ENCODE results near the gene SYT7.

Gene SYT7

DNA sequence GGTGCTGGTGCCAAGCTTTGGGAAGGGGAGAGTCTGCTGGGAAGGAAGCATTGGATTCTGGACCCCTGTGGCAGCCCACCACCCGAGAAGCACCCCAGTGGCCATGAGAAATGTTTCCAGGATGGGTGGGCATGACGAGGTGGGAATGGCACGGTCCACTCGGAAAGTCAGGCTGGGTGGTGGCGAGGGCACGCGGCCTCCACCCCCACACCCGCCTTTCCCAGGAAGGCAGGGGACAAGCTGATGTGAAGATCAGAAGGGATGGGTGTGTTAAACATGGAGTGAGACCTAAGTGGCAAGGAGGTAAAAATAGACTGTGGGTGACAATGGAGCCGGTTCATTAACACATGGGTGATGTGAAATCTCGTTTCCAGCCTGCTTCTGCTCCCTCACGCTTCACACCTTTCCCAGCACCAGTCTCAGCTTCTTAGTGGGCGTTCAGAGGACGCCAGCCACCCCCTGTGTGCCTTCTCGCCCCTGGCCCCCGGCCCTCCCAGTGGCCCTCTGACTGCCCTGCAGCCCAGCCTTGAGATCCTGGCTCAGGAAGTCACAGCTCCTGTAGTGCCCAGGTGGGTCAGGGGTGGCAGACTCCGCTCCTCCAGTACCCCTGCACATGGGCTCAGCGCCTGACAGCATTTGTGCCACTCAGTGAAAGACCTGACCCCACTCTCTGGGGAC, 44.7 kb downstream of the SYT7 start:
- DNase-seq (ENCODE audit: low read depth) = no peak

DNA sequence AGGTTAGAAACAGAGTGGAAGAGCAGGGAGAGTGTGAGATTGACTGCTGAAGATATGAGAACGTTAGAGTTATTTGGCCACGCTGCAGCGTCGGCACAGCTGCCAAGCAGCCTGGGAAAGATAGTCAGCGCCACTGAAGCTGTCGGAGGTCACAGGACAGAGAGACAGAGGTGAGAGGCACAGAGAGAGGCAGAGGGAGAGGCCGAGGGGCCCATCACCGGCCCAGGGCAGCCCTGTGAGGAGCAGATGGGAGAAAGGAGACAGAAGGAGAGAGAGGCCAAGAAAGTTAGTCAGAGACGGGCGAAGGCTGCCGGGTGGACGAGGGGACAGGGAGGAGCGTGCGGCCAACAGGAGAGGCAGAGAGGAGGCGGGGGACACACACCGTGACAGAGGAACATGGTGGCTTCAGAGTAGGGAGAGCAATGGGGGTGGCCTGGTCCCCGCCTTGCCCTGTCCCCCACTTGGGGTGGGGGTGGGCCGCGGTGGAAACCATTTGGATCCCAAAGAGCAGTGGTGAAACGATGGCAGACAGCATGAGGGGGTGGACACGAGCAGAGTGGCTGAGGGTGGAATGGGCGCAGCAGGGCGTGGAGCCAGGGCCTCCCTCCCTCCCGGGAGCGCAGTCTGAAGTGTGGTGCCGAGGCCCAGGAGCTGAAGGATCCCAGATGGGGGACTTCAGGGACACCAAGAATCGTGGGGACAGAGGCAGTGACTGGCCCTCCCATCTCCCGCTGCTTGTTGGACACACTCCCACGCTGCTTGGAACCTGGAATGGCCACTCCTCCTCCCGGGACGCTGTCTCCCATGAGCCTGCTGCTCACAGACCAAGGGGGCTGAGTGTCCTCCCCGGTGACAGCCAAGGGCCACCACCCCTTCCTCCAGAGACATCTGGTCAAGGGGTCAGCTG, 45.7 kb downstream of the SYT7 start:
- no peak for DNase-seq (ENCODE audit: low read depth)

DNA sequence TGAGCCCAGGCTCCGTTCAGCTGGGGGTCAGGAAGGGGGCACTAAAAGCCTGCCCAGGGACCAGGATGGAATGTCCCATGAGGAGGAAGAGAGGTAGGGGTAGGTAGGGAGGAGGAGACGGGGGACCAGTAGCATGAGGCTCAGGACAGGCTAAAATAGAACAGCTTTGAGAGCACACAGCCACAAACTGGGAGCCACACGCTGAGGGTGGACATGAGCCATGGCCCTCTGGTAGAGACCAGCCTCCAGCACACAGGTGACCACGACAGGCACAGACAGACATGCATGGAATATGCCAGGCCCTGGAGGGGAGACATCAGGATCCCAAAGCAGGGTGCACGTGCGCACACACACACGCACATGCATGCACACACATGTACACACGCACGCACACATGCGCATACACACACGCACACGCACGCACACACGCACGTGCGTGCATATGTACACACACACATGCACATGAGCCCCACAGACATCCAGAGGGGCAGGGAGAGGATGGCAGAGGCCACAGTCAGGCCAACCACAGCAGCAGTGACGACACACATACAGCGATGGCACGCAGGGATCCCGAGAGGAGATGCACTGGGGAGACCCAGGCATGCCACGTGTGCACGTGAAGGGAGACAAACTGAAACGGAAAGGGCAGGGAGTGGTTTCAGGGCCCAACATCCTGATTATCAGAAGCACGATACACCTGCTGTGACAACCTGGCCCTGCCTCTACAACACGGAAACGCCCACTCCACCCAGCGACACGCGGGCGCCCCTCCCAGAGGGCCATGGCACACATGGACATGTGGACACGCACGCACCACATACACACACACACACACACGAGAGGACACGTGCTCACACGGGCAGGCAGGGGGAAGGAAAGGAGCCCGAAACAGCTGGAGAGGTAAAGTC, 46.6 kb downstream of the SYT7 start:
- DNase-seq (ENCODE audit: low read depth) = no peak

DNA sequence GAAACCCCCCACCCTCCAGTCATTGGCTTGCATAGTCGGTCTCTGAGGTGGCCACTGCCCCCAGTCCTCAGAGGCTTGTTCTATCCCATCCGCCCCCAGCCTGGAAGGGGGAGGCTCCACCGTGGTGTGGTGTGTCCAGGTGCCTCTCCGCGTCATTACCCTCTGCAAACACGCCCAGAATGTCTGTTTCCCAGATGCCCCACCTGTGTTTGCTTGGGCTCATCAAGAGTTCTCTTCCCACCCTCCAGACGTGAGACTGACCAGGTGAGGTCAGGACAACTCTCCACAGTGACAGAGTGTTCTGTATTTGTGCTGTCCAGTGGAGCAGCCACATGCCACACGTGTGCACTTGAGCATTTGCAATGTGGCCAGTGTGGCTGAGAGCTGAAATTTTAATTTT, 47.5 kb downstream of the SYT7 start:
- no peak for DNase-seq (ENCODE audit: low read depth)

DNA sequence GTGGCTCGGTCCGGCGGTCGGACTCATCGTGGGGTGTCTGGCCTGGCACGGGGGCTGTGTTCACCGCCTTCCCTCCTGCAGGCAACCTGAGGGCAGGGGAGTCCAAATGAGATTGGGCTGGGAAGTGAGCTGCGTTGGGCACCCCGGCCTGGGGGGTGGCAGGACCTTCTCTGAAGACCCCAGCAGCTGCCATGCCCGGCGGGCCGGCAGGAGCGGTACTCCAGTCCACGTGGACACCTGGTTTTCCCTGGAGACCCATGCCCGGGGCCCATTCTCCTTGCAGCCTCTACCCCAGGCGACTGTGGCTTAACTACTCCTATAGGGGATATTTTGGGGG, 47.9 kb downstream of the SYT7 start:
- no peak for DNase-seq (ENCODE audit: low read depth)

DNA sequence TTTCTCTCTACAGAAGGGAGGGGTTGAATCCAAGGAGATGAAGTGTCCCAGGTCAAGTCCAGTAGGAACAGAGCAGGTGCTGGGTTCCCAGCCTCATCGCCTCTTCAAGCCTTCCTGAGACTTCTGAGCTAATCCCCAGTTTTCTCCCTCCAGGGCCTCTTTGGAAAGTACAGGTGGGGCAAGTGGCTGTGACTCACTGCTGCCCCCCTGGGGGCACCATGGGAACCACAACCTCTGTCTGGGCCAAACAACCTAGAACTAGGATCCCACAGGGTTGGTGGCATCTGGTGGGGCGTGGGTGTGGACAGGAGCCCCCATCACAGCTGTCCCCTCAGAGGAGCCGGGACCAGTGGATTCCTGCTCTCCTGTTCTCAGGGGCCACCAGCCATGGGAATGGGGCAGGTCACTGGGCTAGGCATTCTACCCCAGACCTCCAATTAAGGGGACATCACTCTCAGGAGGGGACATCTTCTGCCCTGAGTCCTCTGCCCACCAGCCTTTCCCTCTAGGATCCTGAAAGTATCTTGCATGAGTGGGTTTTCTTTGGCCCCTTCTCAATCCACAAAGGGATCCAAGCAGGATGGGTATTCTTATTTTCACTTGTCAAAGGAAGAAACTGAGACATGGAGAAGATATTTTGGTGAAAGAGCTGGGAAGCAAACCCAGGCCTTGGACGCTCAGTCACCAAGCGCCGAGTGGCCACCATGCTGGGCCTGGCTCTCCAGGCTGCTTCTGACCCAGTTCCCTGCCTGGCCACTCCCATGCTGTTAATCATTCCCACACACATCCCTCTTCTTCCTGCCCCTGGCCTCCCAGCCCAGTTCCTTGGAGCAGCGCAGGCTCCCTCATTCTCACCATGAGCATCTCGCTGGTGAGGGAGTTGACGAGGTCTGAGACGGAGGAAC, 48.5 kb downstream of the SYT7 start:
- DNase-seq (ENCODE audit: low read depth) = no peak

DNA sequence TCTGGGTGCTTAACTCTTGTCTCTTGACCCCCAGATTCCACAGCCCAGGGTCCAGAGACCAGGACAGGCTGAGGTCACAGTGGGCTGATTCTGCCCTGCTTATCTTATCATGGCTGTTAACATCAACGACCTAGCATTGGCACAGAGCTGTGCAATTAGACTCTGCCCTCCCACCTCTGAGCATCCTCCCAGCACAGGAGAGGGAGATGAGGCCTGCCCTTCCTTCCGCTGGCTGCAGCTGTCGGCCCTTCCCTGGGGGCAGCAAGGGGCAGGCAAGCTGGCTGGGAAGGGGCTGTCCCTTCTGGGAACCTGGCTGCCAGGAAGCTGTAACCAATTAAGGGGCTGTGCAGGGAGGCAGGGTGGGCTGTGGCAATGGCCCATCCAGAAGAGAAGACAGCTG, 49.8 kb downstream of the SYT7 start:
- DNase-seq (ENCODE audit: low read depth) = no peak

DNA sequence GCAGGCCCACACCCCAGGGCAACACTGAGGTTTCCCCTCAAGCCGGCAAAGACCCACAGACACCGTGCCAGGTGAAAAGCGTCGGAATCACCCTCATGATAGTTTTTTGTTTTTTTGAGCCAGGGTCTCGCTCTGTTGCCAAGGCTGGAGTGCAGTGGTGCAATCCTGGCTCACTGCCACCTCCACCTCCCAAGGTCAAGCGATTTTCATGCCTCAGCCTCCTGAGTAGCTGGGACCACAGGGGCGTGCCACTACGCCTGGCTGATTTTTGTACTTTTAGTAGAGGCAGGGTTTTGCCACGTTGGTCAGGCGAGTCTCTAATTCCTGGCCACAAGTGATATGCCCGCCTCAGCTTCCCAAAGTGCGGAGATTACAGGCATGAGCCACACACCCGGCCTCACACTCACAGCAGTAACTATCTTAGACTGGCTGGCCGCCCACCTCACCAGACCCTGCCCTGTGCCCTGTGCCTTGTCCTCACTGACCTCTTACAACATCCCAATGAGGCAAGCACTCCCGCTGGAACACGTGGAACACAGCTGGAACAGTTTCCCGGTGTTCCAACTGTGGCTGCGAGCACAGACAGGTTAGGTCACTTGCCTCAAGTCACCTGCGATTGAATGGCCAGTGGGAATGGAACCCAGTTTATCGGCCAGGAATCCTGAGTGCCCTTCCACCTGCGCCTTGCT, 51.2 kb downstream of the SYT7 start:
- DNase-seq (ENCODE audit: low read depth) = no peak

DNA sequence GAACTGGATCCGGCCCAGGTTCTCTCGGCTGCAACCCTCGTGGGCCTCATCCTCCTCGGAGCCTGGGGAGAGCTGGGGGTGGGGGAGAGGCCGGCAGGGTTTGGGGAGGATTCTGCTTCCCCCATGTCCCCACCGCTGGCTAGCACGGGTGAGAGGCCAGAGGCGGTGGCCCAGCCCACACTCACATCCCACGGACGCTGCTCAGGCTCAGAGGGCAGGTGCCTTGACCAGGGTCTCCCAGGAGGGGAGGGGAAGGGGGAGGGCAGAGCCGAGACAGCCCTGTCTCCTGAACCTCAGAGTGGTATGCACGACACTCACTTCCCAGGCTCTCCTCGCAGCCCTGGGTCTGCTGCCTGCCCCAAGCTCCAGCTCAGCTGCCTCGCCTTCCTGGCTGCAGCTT, 52.8 kb downstream of the SYT7 start:
- DNase-seq (ENCODE audit: low read depth) = no peak

DNA sequence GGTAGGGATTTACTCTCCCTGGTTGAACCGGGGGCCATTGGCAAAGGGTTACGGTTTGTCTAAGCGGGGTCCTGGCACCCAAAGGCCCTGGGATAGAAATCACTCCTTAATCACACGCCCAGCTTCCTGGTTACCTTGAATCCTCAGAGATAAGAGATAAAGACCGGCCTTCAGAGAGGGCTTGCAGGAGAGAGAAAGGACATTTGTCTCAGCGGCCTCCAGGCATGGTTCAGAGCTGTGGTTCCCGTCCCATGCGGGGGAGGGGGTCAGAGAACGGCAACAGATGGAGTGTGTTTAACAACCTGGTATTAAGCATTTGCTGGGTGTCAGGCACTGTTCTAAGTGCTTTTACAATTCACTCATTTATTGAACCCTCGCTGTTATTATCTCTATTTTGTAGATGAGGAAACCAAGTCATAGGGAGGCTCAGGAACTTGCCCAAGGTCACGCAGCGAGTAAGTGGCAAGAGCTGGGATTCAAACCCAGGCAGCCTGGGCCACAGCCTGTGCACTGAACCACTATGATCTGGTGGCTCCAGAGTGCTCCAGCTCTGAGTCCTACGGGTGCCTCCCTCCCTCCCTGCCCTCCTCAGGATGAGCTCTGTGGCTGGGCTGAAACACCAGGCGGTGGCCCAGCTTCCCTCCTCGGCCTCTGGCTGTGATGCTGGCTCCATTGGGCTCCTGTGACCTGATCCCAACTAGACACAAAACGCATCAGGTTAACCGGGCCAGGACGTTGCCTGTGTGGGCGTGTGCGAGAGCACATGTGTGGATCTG, 53.7 kb downstream of the SYT7 start:
- no peak for DNase-seq (ENCODE audit: low read depth)

DNA sequence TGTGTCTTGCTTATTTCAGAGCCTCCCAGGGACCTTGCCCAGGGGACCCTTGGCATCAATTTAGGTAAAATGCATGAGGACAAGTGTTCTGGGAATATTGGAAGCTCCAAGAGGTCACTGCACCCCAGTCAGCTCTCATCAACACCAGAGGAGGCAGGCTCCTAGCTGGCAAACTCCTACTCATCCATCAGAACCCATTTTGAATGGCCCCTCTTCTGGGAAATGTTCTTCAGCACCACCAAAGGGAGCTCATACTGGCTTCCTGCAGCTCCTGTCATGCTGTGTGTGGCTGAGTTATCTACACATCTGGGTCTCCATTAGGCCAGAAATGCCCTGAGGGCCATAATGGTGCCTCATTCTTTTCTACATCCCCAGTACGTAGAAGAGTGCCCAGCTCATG, 54.6 kb downstream of the SYT7 start:
- no peak for DNase-seq (ENCODE audit: low read depth)

DNA sequence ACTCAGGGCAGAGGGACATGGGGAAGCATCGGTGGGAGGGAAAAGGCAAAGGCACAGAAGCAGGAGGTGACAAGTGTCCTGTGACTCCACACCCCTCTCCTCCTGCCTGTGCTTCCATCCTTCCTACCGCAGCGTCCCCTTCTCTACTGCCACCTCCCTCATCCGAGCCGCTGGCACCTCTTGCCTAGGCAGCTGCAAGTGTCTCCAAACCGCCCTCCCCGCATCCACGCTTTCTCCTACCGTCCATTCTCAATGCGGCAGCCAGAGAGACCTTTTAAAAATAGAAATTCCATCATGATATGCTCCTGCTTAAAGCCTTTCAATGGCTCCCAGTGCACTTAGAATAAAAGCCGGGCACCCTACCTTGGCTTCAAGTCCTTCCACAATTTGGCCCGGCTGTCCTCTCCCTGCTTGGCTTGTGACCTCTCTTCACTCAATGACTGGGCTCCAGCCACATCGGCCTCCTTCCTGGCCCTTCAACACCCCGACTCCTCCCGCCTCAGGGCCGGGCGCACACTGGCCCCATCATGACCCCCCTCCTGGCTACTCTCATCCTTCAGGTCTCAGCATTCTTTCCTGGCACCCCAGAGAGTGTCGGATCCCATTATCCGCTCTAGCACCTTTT, 55.8 kb downstream of the SYT7 start:
- DNase-seq (ENCODE audit: low read depth) = no peak

DNA sequence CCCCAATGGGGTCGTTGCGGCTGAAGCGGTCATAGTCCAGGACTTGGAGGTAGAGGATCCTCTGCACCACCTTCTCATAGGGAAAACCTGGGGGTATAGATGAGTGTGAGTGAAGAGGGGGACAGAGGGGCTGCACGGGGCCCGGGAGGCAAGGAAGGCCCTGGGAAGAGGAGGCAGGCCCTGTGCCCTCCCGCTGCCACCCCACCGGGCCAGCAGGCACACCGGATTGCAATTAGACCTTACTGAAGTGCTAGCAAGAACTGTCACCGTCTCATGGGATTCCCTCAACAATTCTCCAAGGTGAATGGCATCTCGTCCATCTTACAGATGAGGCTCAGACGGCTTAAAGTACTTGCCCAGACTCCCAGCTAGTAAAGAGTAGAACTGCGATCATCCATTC, 56.4 kb downstream of the SYT7 start:
- DNase-seq (ENCODE audit: low read depth) = no peak

DNA sequence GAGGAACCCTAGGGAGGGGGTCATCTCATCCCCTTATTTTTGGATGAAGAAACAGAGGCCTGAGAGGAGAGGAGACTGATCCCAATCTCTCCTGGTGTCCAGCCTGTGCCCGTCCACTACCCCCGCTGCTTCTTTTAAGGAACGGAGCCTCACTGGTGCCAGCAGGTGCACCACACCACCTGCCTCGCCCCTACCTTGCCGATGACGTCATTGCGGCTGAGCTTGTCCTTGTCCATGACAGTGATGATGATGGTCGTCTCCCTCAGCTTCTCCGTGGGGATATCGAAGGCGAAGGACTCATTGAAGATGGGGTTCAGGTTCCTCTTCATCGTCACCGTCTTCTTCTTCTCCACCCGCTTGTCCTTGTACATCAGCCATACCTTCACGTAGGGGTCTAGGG, 58.0 kb downstream of the SYT7 start:
- DNase-seq (ENCODE audit: low read depth) = no peak

DNA sequence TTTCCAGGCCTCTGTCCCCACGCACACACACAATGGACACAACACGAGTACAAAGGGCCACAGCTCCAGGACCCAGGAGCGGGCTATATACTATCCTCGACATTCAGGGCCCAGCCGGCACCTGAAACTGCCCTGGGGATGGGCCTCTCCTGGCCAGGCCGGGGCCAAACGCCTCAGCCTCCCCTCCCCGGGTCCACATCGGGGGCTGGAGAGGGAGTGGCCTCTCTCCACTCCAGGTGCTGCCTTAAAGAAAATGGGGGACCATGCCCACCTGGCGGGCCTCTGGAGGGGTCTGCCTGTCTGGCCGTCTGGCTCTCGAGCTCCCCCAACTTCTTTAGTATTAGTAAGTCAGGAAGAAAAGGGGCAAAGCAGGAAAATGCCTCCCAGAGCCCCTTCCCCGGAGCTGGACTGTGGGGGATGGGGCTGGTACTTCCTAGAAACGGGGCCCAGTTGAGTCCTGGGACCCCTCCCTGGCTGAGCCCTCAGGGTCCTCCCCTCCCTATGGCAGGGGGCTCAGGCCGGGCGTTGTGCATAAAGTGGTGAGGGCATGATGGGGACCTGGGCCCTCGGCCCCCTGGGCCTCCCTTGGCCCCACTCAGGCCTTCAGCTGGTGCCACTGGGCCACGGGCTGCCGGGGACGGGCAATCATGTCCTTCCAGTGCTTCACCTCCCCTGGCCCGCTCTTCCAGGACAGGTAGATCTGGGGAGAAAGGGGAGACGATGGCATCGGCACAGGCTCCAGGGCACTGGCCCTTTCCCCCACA, 62.7 kb downstream of the SYT7 start:
- no peak for DNase-seq (ENCODE audit: low read depth)

DNA sequence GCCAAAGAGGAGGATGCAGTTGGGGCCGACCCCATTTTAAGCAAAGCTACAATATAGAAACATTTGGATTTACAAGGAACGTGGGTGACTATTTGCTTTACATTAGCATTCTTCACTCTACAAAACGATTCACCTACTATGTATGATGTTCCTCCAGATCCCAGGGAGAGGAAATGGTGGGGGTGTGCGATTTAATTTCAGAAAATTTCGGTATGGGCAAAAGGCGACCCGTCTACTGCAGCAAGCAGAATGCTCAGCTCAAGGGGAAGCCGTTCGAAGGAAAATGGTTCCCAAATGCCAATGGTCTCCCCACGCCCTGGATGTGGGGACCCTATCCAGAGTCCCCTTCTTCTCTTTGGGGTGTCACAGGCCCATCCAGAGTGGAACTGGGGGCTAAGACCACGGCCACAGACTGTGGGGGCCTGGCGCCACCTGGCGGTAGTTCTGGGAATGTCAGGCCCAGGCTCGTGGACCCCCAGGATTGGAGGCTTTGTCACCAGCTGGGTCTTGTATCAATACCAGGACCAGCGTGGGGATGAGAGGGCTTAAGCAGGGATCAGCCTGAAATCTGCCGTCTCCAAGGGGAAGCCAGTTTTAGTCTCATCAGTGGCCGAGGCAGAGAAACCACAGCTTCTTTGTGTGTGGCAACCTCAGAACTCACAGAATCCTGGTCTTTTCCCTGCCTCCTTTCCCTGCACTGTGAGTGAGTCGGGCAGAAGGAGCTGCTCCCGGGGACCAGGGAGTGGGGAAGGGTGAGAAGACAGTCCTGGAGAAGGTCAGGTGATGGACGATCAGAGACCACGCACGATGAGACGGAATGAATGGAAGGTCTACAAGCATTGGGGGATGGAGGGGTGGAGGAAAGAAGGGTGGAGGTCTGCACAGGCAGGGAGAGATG, 64.0 kb downstream of the SYT7 start:
- DNase-seq (ENCODE audit: low read depth) = no peak

DNA sequence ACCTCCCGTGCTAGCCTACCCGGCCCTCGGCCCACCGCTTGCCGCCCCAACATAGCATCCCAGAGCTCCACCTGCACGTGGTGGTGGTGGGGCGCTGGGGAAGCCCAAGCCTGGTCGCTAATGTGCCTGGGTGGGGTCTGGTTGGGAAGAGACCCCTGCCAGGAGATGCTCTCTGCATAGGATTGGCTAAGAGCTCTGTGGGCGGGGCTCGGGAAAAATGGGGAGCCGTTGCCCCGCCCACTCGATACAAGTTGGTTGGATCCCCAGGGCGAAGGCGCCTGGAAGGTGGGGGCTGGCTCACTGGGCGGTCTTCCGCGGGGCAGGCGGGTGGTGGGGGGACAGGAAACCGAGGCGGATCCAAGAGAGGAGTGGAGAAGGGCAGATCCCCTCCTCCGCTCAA, 64.7 kb downstream of the SYT7 start:
- no peak for DNase-seq (ENCODE audit: low read depth)

DNA sequence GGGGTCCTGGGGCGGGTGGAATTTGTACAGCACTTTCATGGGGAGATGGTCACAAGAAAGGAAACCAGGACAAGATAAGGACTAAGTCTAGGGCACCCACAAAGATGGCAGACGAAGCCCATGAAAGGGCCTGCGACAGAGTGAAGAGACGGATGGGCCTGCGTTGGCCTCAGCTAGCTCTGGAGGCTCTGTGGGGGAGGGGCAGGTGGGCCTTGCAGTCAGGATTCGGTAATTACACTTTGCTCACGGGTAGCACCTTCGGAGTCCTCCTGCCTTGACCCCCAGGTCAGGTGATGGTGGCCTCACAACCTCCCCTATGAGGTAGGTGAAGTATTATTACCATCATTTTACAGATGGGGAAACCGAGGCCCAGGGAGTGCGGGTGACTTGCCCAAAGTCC, 65.2 kb downstream of the SYT7 start:
- DNase-seq (ENCODE audit: low read depth) = no peak

All from amniotic epithelial cell (primary cell).